ENCODE measurements around the gene ZNF469. TPM values are rescaled to one million over a fixed set of nuclear protein-coding genes. Genes with fewer than 3 reads are reported as not detected.

Gene ZNF469
- polyA plus RNA-seq, 3 donors: 0.02 to 0.16 (median 0.10) TPM

DNA sequence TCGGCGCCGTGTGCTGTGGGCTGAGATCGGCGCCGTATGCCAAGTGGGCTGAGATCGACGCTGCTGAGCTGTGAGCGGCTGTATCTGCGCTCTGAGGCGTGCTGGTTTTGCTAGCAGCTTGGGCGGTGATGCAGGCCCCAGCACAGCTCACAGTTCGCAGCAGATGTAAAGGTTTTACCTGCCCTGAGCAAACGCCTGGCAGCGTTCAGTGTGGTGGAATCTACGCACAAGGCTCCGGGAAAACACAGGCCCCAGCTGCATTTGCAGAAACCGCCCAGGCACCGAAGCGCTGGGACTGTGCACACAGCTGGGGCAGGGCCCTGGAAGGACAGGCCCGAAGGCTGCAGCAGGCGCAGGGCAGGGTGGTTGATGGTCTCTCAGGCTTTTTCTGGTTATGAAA is 8.0 kb upstream of the ZNF469 start:
- Histone ChIP-seq H3K4me3 (replicated peaks in 1 of 3; ENCODE audit: low read depth in 2 of 3, low read length in 3 of 3) (no peak overlapping the region), H3K9ac (ENCODE audit: insufficient read depth, low read length, poor library complexity, severe bottlenecking) (no peak overlapping the region), H3K27me3 (ENCODE audit: control insufficient read depth in 2 of 2, insufficient read depth in 2 of 2, low read length in 2 of 2) (no peaks in the 10 kb centered on the region), H4K20me1 (ENCODE audit: insufficient read depth, low read length) (no peaks in the 10 kb centered on the region), H3K27ac (ENCODE audit: low read depth in 1 of 2, low read length in 2 of 2) (no peak overlapping the region), H3K36me3 (replicated peaks in 1 of 2; ENCODE audit: control insufficient read depth in 1 of 2, insufficient read depth in 2 of 2, low read length in 2 of 2) (no peaks in the 10 kb centered on the region), H3K79me2 (ENCODE audit: insufficient read depth, low read length) (no peaks in the 10 kb centered on the region), H3K4me1 (ENCODE audit: control insufficient read depth in 1 of 2, insufficient read depth in 2 of 2, low read length in 2 of 2) (no peaks in the 10 kb centered on the region), H2AFZ (ENCODE audit: insufficient read depth, low read depth, low read length, poor library complexity, severe bottlenecking) (no peak overlapping the region), H3K9me3 (replicated peaks in 1 of 2; ENCODE audit: control insufficient read depth in 1 of 2, insufficient read depth in 1 of 2, low read length in 2 of 2) (no peaks in the 10 kb centered on the region), H3K4me2 (replicated peaks; ENCODE audit: extremely low read depth, low read length, poor library complexity, severe bottlenecking) (no peak overlapping the region)
- Mint-ChIP-seq H3K4me1 (no peaks in the 10 kb centered on the region), H3K36me3 (no peaks in the 10 kb centered on the region), H3K9me3 (peaks cover 0 to 2% (median 0%) of the 10 kb centered on the region in 7 donors), H3K4me3 (no peak overlapping the region), H3K27me3 (ENCODE audit: low read depth in 3 of 3) (peaks cover 5 to 9% (median 7%) of the 10 kb centered on the region in 3 donors), H3K27ac (no peak overlapping the region)
- intact Hi-C loops (cut with micrococcal nuclease): loop anchor here in 1 of 2 donors (10.0 kb wide), 1 partner anchor 120 kb away; no protein-coding TSS in a partner anchor
- no peak for DNase-seq
- TF ChIP-seq, protein P1, sequence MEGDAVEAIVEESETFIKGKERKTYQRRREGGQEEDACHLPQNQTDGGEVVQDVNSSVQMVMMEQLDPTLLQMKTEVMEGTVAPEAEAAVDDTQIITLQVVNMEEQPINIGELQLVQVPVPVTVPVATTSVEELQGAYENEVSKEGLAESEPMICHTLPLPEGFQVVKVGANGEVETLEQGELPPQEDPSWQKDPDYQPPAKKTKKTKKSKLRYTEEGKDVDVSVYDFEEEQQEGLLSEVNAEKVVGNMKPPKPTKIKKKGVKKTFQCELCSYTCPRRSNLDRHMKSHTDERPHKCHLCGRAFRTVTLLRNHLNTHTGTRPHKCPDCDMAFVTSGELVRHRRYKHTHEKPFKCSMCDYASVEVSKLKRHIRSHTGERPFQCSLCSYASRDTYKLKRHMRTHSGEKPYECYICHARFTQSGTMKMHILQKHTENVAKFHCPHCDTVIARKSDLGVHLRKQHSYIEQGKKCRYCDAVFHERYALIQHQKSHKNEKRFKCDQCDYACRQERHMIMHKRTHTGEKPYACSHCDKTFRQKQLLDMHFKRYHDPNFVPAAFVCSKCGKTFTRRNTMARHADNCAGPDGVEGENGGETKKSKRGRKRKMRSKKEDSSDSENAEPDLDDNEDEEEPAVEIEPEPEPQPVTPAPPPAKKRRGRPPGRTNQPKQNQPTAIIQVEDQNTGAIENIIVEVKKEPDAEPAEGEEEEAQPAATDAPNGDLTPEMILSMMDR (IDR thresholded peaks at IDR 0.05): no peak
- WGBS (ENCODE audit: insufficient coverage): 95% methylated on average over 20 of the region's 22 CpGs

DNA sequence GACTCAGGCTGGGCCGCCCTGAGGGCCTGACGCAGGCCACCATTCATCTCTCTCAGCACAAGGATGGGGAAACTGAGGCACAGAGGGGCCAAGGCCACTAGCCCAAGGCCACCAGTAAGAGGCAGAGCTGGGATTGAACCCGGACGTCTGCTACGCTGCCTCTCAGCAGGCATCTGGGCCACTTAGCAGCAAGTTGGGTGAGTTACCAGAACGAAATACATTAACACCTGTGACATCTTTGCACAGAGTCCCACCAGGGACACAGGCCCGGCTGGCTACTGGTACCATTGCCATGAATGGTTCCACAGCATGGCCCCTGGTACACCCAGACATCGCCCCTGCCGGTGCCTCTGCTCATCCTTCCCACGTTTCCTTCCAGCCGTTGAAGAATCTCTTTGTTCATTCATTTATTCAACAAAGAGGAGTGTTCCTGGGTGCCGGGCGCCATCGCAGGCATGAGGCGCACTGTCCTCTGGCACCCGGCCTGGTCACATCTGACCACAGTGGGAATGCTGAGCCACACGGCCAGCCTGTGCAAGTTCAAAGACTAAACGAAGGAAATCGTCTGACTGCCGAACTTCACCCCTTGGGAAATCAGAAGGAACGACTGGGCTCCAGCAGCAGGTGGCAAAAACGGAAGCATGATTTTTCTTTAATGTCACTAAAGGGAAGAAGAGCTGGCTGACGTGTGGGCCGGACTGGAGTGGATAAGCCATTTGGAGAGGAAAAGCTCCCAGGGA is 7.4 kb upstream of the ZNF469 start:
- Histone ChIP-seq H3K9ac (ENCODE audit: insufficient read depth, low read length, poor library complexity, severe bottlenecking) (no peak overlapping the region), H3K27ac (ENCODE audit: low read depth in 1 of 2, low read length in 2 of 2) (no peak overlapping the region), H3K9me3 (replicated peaks in 1 of 2; ENCODE audit: control insufficient read depth in 1 of 2, insufficient read depth in 1 of 2, low read length in 2 of 2) (peaks cover 0 to 4% of the 10 kb centered on the region in 2 donors), H4K20me1 (ENCODE audit: insufficient read depth, low read length) (no peaks in the 10 kb centered on the region), H3K27me3 (ENCODE audit: control insufficient read depth in 2 of 2, insufficient read depth in 2 of 2, low read length in 2 of 2) (no peaks in the 10 kb centered on the region), H2AFZ (ENCODE audit: insufficient read depth, low read depth, low read length, poor library complexity, severe bottlenecking) (no peak overlapping the region), H3K79me2 (ENCODE audit: insufficient read depth, low read length) (no peaks in the 10 kb centered on the region), H3K4me1 (ENCODE audit: control insufficient read depth in 1 of 2, insufficient read depth in 2 of 2, low read length in 2 of 2) (no peaks in the 10 kb centered on the region), H3K4me3 (replicated peaks in 1 of 3; ENCODE audit: low read depth in 2 of 3, low read length in 3 of 3) (no peak overlapping the region), H3K36me3 (replicated peaks in 1 of 2; ENCODE audit: control insufficient read depth in 1 of 2, insufficient read depth in 2 of 2, low read length in 2 of 2) (no peaks in the 10 kb centered on the region), H3K4me2 (replicated peaks; ENCODE audit: extremely low read depth, low read length, poor library complexity, severe bottlenecking) (no peak overlapping the region)
- no peak for DNase-seq
- H3K27ac Mint-ChIP-seq: no peak overlapping the region
- peaks cover 0 to 2% (median 0%) of the 10 kb centered on the region in 7 donors for H3K9me3 Mint-ChIP-seq
- no peak overlapping the region for H3K4me3 Mint-ChIP-seq
- TF ChIP-seq, protein P1 (IDR thresholded peaks at IDR 0.05): no peak
- no peaks in the 10 kb centered on the region for H3K4me1 Mint-ChIP-seq
- WGBS (ENCODE audit: insufficient coverage): 89% methylated on average over 24 of the region's 24 CpGs
- H3K27me3 Mint-ChIP-seq (ENCODE audit: low read depth in 3 of 3): peaks cover 3 to 9% (median 7%) of the 10 kb centered on the region in 3 donors
- H3K36me3 Mint-ChIP-seq: no peaks in the 10 kb centered on the region
- intact Hi-C loops (cut with micrococcal nuclease): loop anchor here in 1 of 2 donors (10.0 kb wide), 1 partner anchor 119 kb away; no protein-coding TSS in a partner anchor

Measured in CD14-positive monocyte (primary cell).